ENCODE results near the gene GIPR.
"Not testable (repeated sequence)": the region's sequence is repeated elsewhere in the genome, so short reads cannot be mapped to it uniquely, and the experiment has no call there.

The GIPR gene, protein sequence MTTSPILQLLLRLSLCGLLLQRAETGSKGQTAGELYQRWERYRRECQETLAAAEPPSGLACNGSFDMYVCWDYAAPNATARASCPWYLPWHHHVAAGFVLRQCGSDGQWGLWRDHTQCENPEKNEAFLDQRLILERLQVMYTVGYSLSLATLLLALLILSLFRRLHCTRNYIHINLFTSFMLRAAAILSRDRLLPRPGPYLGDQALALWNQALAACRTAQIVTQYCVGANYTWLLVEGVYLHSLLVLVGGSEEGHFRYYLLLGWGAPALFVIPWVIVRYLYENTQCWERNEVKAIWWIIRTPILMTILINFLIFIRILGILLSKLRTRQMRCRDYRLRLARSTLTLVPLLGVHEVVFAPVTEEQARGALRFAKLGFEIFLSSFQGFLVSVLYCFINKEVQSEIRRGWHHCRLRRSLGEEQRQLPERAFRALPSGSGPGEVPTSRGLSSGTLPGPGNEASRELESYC

DNA sequence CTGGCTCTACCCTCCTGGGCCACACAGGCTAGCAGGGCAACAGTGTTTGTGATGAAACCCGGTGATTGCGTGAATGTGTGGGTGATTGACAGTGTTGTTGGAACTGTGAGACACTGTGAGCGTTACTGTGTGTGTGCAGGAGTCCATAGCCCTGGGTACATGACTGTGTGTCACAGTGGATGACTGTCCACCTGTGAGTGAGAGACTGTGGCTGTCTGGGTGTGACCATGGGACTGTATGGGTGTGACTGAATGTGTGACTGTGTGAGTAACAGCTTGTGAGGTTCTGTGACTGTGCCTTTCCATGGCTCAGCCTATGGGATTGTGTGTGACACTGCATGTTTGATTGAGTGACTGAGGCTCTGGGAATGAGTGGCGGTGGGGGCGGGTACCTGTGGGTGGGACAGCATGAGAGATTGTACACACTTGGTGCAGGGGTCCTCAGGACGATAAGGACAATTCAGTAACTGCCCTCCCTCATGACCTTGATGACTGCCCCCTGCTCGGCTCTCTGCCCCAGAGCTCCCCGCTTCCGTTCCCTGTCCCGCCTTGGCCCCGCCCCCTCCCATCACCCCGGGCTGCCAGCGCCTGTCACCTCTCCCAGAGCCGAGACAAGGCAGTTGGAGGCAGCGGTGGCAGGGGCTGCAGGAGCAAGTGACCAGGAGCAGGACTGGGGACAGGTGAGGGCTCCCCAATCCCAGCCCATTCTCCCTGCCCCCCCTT lies at the start of gene GIPR:
Gene GIPR, plus strand, starts transcription at position 602 of the 722 bp plus-strand sequence. CDS start 1,300 bp downstream, outside the sequence.
- peak in 1 of 2 donors; percentile 45 for DNase-seq

DNA sequence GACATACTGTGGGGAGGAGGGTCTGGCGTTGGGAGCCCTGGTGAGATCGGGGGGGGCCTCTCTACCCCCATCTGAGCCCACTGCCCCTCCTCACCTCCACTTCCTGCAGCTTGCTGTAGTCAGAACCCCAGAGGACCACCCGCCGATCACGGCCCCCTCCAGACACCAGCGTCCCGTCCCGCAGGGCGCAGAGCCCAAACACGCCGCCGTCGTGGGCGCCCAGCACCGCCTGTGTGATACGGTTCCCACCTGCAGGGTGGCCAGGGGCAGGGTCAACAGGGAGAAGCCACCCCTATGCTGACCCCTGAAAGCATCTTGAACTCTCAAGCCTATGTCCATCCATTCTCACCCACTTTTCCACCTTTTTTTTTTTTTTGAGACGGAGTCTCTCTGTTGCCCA lies 46.6 kb upstream of the GIPR start:
- DNase-seq, result no peak

DNA sequence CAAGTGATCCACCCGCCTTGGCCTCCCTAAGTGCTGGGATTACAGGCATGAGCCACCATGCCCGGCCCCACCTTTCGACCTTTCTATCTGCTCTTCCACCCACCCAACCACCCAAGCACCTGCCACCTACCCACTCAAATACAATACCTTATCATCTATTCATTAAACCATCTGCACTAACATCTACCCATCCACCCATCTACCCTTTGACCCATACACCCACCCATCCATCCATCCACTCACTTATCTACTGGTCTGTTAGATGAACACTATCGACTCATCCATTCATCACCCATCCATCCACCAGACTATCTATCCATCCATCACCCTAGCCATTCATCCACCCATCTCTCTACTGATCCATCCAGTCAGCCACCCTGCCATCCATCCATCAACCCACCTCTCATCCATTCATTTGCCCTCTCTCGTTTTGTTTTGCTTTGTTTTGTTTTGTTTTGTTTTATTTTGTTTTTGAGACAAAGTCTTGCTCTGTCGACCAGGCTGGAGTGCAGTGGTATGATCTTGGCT lies 46.0 kb upstream of the GIPR start:
- DNase-seq, result no peak

DNA sequence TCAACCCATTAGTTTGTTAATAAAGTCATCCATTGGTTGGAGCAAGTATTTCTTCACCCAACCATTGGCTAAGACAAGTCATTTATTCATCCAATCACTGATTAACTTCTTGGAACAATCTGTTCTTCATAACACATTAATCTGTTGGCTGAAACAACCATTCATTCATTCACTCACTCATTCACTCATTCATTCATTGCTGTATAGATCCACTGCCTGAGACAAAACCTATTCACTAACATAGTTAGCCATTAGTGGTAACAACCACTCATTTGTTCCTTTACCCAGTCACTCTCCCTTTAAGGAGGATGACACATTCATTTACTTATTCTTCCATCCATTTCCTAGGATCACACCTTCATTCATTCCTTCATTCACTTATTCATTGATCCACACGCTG lies 44.0 kb upstream of the GIPR start:
- DNase-seq, result no peak

DNA sequence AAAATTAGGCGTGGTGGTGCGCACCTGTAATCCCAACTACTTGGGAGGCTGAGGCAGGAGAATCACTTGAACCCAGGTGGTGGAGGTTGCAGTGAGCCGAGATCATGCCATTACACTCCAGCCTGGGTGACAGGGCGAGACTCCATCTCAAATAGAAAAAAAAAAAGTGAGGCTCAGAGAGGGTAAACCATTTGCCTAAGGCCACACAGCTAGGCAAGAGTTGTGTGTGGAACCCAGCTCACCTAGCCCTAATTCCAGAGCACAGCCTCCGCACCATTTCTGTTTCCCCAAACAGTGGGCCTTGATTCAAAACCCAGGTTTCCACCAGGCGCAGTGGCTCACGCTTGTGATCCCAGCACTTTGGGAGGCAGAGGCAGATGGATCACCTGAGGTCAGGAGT lies 39.8 kb upstream of the GIPR start:
- DNase-seq, result not testable (repeated sequence)

DNA sequence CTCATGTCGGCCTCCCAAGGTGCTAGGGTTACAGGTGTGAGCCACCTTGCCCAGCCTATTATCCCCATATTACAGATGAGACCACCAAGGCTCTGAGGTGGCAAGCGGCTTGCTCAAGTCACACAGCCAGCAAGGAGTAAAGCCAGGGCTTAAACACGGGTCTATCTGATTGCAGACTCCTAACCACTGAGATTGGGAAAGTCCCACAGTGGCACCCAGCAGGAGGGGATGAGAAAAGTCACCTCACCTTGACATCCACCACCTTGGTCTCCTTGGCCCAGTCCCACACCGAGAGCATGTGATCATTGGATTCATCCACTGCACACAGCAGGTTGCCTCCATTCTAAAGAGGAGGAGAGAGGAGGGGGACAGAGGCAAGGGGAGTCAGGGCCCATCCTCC lies 38.3 kb upstream of the GIPR start:
- DNase-seq, result no peak

DNA sequence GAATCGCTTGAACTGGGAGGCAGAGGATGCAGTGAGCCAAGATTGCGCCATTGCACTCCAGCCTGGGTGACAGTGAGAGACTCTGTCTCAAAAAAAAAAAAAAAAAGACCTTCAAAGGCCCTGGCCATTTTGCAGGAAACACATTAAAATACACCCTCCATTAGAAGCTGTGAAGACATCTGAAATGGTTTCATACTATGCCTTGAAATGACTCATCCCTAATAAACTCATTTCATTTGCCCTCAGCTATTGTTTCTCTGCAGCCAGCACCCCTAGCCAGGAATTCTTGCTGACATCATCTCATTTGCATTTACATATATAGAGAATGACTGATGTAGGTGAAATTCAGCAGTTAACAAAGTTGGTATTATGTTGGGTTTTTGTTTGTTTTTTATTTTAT lies 37.6 kb upstream of the GIPR start:
- DNase-seq, result no peak

DNA sequence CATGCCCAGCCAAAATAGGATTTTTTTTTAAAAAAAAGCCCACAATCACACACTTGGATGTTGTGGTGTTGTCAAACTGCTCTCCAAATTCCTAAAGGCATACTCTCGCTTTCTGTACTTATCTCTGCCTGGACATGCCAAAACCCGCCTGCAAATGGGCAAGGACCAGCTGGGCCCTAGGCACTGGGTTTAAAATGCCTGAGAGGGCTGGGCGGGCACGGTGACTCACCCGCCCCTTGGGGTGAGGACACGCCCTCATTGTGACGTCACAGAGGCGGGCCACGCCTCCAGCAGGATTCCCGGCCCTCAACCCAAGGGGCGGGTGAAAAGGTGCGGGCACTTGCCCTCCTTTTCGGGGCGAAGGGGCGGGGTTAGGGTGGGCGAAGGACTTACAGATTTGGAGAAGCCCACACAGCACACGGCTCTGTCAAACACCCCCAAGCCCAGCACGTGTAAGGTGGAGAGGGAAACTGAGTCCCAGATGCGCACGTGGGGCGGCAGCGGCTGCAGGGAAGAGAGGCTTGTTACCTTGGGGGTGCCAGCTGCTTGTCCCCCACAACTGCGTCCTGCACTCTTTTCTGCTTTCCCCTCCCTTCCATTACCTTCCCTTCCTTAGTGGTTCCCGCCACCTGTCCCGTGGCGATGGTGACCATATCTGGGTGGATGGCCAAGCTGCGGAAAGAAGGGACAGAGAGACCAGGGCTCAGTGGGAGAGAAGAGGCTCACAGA lies 35.4 kb upstream of the GIPR start:
- DNase-seq, result peak in 1 of 2 donors; percentile 8

DNA sequence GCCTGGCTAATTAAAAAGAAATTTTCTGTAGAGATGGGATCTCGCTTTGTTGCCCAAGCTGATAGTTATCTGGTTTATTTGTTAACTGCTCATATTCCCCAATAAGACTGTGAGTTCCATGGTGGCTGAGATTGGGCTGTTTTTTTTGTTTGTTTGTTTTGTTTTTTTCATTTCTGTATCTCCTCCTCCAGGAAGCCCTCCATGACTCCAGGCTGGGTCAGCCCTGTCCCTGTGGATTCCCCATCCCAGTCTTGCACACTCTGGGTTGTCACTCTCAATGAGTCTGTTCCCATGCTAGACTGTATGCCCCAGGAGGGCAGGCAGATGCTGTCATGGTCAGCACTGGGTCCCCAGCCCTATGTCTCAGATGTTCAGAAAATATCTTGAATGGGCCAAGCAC lies 31.7 kb upstream of the GIPR start:
- no peak for DNase-seq

DNA sequence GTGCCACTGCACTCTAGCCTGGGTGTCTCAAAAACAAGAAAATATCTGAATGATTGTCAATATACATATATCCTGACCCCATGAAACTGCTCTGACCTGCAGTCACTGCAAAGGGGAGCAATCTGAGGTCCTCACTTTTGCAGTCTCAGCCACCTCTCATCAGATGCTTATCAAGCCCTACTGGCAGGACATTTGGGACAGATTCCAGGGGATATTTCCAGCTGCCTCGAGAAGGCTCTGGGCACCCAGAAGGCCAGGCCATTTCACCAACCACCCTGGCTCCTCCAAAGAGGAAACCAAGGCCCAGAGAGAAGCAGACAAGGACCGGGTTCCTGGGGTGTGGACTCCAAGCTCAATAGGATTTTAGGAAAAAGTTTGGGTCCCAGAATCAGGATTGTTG lies 31.1 kb upstream of the GIPR start:
- DNase-seq, result no peak

DNA sequence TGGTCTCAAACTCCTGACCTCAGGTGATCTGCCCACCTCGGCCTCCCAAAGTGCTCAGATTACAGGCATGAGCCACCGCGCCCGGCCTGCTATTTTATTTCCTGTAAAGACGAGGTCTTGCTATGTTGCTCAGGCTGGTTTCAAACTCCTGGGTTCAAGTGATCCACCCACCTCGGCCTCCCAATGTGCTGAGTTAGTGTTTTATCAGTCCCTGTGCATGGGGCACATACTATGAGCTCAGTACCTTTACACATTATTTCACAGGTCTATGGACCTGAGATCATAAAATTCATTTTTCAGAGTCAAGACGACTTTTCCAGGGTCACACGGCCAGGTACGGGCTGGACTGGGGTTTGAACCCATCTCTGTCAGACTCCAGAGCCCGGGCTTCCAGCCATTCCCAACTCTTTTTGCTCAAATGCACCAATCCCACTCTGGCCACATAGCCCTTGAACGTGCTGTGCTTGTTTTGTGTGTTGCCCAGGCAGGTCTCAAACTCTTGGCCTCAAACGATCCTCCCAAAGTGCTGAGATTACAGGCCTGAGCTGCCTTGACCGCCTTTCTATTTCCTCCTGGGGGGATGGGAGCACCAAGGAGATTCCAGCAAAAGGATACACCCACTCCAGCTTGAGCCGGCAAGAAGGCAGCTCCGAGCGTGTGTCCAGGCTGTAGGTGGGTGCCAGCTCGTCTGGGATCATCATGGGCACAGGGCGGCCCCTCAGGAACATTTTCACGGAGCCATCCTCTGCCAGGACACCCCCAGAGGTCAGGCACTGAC lies 29.9 kb upstream of the GIPR start:
- DNase-seq, result no peak

DNA sequence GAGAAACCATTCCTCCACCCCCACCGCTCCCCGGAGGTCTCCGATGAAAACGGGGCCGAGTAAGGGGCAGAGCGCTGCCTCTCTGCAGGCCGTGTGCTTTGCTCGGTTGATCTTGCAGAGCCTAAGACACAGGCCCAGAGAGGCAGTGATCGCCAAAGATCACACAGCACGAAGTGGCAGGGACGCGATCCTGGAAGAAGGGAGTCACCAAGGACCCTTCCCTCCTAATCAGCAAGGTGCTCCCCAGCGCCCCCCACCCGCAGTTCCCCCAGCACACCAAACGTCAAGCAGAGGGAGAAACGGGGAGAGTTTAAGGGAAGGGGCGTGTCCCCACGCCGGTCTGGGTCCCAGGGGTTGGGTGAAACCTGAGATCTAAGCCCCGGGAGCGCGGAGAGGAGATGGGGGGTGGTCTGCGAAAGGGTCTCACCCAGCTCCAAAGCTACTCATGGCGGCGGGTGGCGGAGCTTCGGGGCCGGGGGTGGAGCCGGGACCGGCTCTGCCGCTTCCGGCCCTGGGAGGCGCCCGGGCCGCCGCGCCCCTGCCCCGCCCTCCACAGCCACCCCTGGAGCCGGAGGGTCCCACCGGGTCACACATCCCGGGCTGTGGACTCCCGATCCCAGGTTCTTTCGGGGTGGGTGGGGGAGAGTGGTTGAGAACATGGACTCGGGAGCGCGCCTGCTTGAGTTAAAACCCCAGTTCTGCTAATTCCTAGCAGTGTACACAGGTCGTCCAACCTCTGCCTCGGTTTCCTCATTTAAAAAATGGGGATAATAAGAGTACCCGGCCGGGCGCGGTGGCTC lies 28.9 kb upstream of the GIPR start, which contains the start of gene EML2:
Gene EML2, minus strand, starts transcription at position 468 of the 800 bp plus-strand sequence. Its CDS starts 21 bp downstream, at position 447.
- DNase-seq, result peak in 1 of 2 donors; percentile 9

DNA sequence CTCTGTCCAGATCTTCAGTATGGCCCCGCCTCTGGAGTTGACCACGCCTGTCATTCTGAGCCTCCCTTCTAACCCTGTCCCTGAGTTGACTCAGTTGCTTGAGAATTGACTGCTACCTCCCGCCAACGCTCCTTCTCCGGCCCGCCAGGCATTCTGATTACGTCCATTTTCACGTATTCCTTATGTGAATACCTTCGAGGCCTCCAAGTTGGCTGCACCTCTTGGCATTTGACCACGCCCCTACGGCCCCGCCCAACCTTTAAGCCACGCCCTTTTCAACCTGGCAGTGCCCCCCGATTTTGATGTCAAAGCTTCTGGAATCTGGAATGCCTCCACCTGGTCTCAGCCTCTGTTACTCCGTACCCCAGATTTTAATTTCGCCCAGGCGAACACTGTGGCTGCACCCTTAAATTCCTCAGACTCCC lies 27.2 kb upstream of the GIPR start:
- no peak for DNase-seq

DNA sequence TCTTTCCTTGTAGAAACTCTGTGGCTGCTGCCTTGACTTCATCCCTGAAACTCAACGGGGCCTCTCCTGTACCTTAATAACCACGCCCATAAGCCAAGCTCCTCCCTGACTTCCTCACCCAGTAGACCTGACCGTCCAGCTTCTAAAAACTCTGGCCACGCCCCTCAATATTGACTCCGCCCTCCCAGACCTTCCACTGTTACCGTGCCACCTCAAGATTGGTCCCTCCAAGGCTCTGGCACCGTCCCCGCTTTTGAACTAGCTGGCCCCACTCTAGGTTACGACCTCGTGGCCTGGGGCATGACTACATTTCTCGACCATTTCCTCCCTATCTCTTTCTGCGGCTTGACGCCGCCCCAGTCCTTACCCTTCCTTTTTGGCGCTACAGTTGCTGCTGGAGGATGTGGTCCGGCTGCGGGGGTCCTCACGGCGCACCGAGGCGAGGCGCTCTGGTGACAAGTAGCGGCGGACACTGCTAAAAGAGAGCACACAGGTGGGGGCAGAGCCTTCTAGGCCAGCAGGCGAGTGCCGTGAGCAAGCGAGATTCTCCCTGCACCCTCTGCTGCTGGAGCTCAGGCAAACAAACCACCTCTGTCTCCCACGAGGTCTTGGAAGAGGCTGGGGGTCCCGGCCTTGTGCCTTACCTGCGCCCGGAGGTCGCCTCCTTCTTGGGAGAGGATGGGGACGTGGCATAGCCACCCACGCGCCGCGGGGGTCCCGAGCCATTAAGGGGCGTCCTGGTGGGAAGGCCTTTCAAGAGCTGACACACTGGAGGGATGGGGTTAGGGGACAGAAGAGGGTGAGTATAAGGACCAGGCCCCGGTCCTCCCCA lies 26.5 kb upstream of the GIPR start:
- DNase-seq, result peak; percentile 36 to 74

DNA sequence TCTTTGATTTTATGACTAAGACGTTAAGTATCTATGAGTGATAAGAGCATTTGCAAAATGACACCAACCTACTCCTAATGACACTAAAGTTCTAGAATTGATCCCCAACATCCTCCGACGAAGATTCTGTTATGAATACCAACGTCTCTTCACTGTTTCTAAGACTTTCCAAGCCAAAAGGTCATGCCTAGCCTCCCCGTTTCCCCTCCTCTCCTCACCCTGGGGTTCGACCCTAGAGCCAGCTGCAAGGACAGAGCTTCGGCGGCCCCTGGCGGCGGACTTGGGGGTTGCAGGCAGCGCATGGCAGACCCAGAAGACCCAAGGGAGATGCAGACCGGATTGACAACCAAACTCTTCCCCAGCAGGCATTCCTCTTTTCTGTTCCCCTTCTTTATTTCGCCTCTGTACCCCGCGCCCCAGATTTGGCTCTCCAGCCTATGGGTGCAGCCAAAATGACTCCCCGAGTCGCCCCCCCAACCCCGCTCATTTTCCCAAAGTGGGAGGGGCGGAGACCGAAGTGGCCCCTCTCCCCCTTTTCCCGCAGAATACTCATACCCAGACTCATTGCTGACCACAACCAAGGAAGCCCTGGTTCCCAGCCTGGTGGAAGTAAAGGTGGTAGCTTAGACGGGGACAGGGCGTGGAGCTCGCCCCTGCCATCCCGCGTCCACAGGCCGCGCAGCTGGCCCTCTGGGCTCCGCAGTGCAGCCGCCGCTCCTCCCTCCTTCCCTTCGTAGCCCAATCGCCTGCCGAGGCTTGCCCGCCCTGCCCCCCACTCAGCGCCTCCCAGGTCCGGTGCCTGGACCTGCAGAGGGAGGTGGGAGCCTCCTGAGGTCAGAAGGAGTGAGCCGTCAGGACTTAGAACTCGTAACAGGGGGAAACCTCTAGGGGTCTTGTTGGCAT lies 24.7 kb upstream of the GIPR start:
- peak; percentile 68 to 82 for DNase-seq

DNA sequence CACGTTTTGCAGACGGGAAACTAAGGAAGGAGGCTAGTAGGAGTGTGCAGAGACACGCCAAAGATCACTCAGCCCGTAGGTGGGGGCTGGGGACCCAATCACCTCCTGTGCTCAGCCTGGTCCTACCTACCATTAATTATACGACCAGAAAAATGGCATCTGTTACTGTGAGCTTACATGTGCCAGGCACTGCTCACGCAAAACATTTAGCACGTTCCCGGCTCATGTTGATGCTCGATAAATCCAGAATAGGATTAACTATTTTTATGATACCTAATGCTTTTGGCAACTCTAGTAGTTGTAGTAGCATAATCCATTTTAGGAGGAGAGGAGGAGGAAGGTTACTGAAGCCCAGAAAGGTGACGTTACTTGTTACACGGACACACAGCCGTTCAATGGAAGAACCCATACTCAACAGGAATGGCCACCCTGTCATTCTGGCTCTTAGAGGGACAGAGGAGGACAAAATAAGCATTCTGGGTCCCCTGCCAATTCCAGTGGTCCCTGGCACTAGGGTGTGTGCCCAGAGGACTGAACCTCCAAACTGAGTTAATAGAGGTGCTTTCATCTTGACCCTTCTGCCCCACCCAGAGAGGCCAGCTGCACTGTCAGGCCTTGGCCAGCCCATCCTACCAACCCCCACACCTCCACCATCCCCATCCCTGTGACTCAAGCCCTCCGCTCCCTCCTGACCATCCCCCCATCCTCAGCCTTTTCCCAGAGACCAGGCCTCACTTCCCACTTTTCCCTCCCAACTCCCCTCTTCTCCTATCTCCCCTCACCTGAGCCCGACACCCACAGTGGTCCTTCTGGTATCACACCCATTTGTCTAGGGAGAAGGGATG lies 23.9 kb upstream of the GIPR start:
- no peak for DNase-seq

DNA sequence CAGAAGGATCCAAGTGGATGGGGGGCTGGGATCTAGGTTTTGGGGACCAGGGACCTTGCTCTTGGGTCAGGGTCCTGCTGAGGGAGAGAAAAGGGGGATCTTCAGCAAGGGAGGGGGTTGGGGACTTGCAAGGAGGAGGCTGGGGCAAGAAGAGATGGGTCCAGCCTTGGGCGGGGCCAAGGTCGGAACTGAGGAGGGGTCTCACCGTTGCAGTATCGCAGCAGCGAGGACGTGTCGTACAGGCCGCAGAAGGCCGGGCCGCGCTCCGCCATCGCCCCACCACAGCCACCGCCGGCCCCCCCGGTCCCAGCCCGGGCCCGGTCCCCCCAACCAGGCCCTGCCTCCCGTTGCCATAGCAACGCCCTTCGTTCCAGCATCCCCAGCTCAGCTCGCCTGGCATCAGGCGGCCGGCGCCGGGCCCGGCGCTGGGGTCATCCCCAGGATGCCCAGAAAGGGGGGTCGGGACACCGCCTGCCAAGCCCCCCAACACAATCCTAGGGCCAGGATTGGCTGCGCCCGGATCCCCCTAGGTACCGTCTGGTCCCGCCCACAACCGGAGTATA lies 22.9 kb upstream of the GIPR start:
- DNase-seq, result no peak
